Measurements from ENCODE around the gene DUSP3. TPM values are rescaled to one million over a fixed set of nuclear protein-coding genes. Genes with fewer than 3 reads are reported as not detected.

The DUSP3 gene
- 51.8 and 53.5 TPM in 2 replicates for total RNA-seq

DNA sequence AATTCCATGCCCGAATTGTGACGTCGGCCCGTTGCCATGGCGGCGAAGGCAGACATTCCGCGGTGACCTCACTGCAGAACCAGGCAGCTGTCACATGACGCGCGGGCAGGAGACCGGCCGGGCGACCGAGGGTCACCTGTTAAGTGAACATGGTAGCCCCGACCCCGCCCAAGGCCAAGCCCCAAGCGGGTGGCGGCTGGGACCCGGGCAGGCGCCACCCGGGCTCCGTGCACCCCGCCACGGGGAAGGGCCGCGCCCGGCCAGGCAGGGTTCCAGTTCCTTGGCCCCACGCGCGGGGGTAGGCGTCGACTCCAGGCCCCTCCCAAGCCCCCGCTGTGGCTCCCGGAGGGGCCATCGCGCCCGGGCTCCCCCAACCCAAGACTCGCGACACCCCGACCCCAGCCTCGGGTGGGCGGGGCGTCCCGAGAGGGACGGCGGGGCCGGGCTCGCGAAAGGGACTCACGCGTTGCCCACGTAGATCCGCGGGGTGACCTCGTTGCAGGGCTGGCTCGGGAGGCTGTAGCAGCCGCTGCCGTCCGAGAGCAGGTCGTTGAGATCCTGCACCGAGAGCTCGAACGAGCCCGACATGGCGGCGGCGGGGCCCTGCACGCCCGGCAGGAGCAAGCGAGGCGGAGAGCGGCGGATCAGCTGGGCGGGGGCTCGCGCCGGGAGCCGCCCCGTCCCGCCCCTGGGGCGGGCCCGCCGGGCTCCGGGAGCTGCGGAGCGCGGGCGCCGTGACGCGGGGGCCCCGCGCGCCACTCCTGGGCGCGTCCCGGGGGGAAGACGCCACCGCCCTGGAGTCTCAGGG is at the start of gene DUSP3:
Gene DUSP3, minus strand, starts transcription at position 641 of the 808 bp plus-strand sequence. Its CDS starts 53 bp downstream, at position 588.

DNA sequence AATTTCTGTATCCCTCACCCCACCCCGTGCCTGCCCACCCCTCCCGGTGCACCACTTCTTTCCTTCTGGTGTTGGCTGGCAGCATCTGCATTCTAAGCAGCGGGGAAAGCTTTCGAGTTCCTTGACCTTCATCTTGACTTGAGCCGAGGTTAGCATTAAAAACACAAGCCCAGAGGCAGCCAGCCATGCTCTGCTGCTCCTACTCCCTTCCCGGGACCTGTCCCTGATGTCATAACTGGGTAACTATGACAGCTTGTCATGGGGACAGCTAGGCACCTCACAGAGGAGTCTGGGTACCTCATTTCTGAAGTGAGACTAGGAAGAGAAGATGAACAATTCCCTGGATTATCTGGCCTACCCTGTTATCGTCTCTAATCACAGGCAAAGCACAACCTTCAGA is 1.4 kb upstream of the DUSP3 start, which contains the start of gene CFAP97D1:
Gene CFAP97D1, plus strand, starts transcription at position 301 of the 400 bp plus-strand sequence. Its CDS starts 28 bp downstream, at position 329.

GRCh38 chr17:43758497-43759174 is 20.1 kb downstream of the DUSP3 start, which contains the start of gene SOST:
TSS of gene SOST (minus strand) at chr17:43758791. CDS start at chr17:43758741, 50 bp downstream.

Other genes with a start within 250 kb of the DUSP3 start
- gene ETV4, start 232.6 kb downstream of the DUSP3 start, total RNA-seq = 25.1 and 27.3 TPM in 2 replicates
- 6.4 and 6.5 TPM in 2 replicates for gene MEOX1, start 117.1 kb downstream of the DUSP3 start, total RNA-seq
- gene SOST, start 20.2 kb downstream of the DUSP3 start, total RNA-seq = not detected in 2 replicates
- not detected in 2 replicates for gene CFAP97D1, start 1.5 kb upstream of the DUSP3 start, total RNA-seq
- 2.7 and 2.9 TPM in 2 replicates for gene MPP3, start 54.2 kb upstream of the DUSP3 start, total RNA-seq
- gene CD300LG, start 68.2 kb upstream of the DUSP3 start, total RNA-seq = not detected in 2 replicates
- gene MPP2, start 128.6 kb upstream of the DUSP3 start, total RNA-seq = 0.59 and 0.60 TPM in 2 replicates
- gene PPY, start 163.5 kb upstream of the DUSP3 start, total RNA-seq = not detected in 2 replicates
- not detected in 2 replicates for gene PYY, start 175.0 kb upstream of the DUSP3 start, total RNA-seq
- 11.0 and 13.9 TPM in 2 replicates for gene NAGS, start 225.6 kb upstream of the DUSP3 start, total RNA-seq
- gene TMEM101, start 236.0 kb upstream of the DUSP3 start, total RNA-seq = 37.7 and 48.3 TPM in 2 replicates

All from mammary microvascular endothelial cell (primary cell).